Stimulated activated naive CD8-positive, alpha-beta T cell treated with anti-CD3 and anti-CD28 coated beads, Interleukin-15, Interleukin-2, amounts not matched to agents 100 ng/mL and 50 ng/mL, for 24 hours (primary cell): ENCODE data around the gene PDGFRA.
"Not testable (repeated sequence)": the region's sequence is repeated elsewhere in the genome, so short reads cannot be mapped to it uniquely, and the experiment has no call there.

ENCODE experiments used
- H3K27ac Mint-ChIP-seq: one replicate; pipeline ENCODE4 v1.8.0; 2021; ENCODE audit warnings: mild to moderate bottlenecking, mixed read lengths
- H3K27me3 Mint-ChIP-seq: one replicate; pipeline ENCODE4 v1.8.0; 2021; ENCODE audit warnings: mixed read lengths
- H3K36me3 Mint-ChIP-seq: one replicate; pipeline ENCODE4 v1.8.0; 2021; ENCODE audit warnings: low read depth, mixed read lengths
- H3K4me1 Mint-ChIP-seq: one replicate; pipeline ENCODE4 v1.8.0; 2021; ENCODE audit warnings: low read depth, mixed read lengths
- H3K4me3 Mint-ChIP-seq: one replicate; pipeline ENCODE4 v1.8.0; 2021; ENCODE audit warnings: mild to moderate bottlenecking, mixed read lengths
- H3K9me3 Mint-ChIP-seq: one replicate; pipeline ENCODE4 v1.8.0; 2021; ENCODE audit warnings: mixed read lengths

PDGFRA gene

GRCh38 chr4:54233697-54234496 lies 4.8 kb downstream of the PDGFRA start:
- Mint-ChIP-seq H3K27ac (no peak overlapping the region), H3K36me3 (no peaks in the 10 kb centered on the region), H3K4me1 (peaks cover 29% of the 10 kb centered on the region), H3K9me3 (no peaks in the 10 kb centered on the region), H3K27me3 (peaks cover 55% of the 10 kb centered on the region), H3K4me3 (peak overlapping the region; percentile 74)

GRCh38 chr4:54234497-54235205 lies 5.6 kb downstream of the PDGFRA start:
- Mint-ChIP-seq H3K4me1 (peaks cover 22% of the 10 kb centered on the region), H3K9me3 (no peaks in the 10 kb centered on the region), H3K36me3 (no peaks in the 10 kb centered on the region), H3K27ac (no peak overlapping the region), H3K4me3 (peak overlapping the region; percentile 23), H3K27me3 (peaks cover 48% of the 10 kb centered on the region)

- not testable (repeated sequence) for H3K9me3 Mint-ChIP-seq, H3K27ac Mint-ChIP-seq, H3K36me3 Mint-ChIP-seq, H3K4me3 Mint-ChIP-seq
- peaks cover 14% of the 10 kb centered on the region for H3K4me1 Mint-ChIP-seq
- peaks cover 31% of the 10 kb centered on the region for H3K27me3 Mint-ChIP-seq
Measured at GRCh38 chr4:54236316-54236715, 7.2 kb downstream of the PDGFRA start.

- H3K27me3 Mint-ChIP-seq, result peaks cover 24% of the 10 kb centered on the region
- peaks cover 4% of the 10 kb centered on the region for H3K4me1 Mint-ChIP-seq
- H3K9me3 Mint-ChIP-seq, result no peaks in the 10 kb centered on the region
- no peaks in the 10 kb centered on the region for H3K36me3 Mint-ChIP-seq
- H3K27ac Mint-ChIP-seq, result no peak overlapping the region
- no peak overlapping the region for H3K4me3 Mint-ChIP-seq
Measured at GRCh38 chr4:54237770-54238169, 8.7 kb downstream of the PDGFRA start.

GRCh38 chr4:54238389-54238788 lies 9.3 kb downstream of the PDGFRA start:
- Mint-ChIP-seq H3K4me1 (peaks cover 4% of the 10 kb centered on the region), H3K27ac (no peak overlapping the region), H3K27me3 (peaks cover 28% of the 10 kb centered on the region), H3K36me3 (no peaks in the 10 kb centered on the region), H3K4me3 (no peak overlapping the region), H3K9me3 (no peaks in the 10 kb centered on the region)

- H3K27ac Mint-ChIP-seq, H3K36me3 Mint-ChIP-seq, H3K9me3 Mint-ChIP-seq, H3K4me1 Mint-ChIP-seq, H3K4me3 Mint-ChIP-seq: not testable (repeated sequence)
- H3K27me3 Mint-ChIP-seq, result peaks cover 16% of the 10 kb centered on the region
Measured at GRCh38 chr4:54241268-54241823, 12.3 kb downstream of the PDGFRA start.

- H3K4me1 Mint-ChIP-seq, H3K4me3 Mint-ChIP-seq, H3K36me3 Mint-ChIP-seq, H3K27ac Mint-ChIP-seq, H3K9me3 Mint-ChIP-seq: not testable (repeated sequence)
- H3K27me3 Mint-ChIP-seq, result peaks cover 16% of the 10 kb centered on the region
Measured at GRCh38 chr4:54243541-54243940, 14.4 kb downstream of the PDGFRA start.

- H3K9me3 Mint-ChIP-seq, H3K27me3 Mint-ChIP-seq, H3K27ac Mint-ChIP-seq, H3K4me3 Mint-ChIP-seq, H3K4me1 Mint-ChIP-seq, H3K36me3 Mint-ChIP-seq: not testable (repeated sequence)
Measured at GRCh38 chr4:54252312-54252711, 23.2 kb downstream of the PDGFRA start.

GRCh38 chr4:54254116-54254914 lies 25.2 kb downstream of the PDGFRA start:
- Mint-ChIP-seq H3K4me1 (no peaks in the 10 kb centered on the region), H3K36me3 (no peaks in the 10 kb centered on the region), H3K27me3 (peaks cover 5% of the 10 kb centered on the region), H3K27ac (no peak overlapping the region), H3K4me3 (no peak overlapping the region), H3K9me3 (peaks cover 3% of the 10 kb centered on the region)

- Mint-ChIP-seq H3K4me3 (no peak overlapping the region), H3K27ac (no peak overlapping the region), H3K36me3 (no peaks in the 10 kb centered on the region), H3K27me3 (peaks cover 5% of the 10 kb centered on the region), H3K4me1 (no peaks in the 10 kb centered on the region), H3K9me3 (peaks cover 3% of the 10 kb centered on the region)
Measured at GRCh38 chr4:54254915-54255246, 25.8 kb downstream of the PDGFRA start.

GRCh38 chr4:54255881-54256280 lies 26.8 kb downstream of the PDGFRA start:
- Mint-ChIP-seq H3K4me1 (no peaks in the 10 kb centered on the region), H3K4me3 (no peak overlapping the region), H3K27me3 (peaks cover 5% of the 10 kb centered on the region), H3K27ac (no peak overlapping the region), H3K36me3 (no peaks in the 10 kb centered on the region), H3K9me3 (peaks cover 3% of the 10 kb centered on the region)

GRCh38 chr4:54256491-54257486 lies 27.7 kb downstream of the PDGFRA start:
- peaks cover 3% of the 10 kb centered on the region for H3K9me3 Mint-ChIP-seq
- H3K27ac Mint-ChIP-seq, result no peak overlapping the region

GRCh38 chr4:54265366-54265765 lies 36.3 kb downstream of the PDGFRA start:
- H3K27me3 Mint-ChIP-seq, result peaks cover 7% of the 10 kb centered on the region
- no peak overlapping the region for H3K27ac Mint-ChIP-seq
- no peaks in the 10 kb centered on the region for H3K36me3 Mint-ChIP-seq
- H3K4me3 Mint-ChIP-seq, result no peak overlapping the region
- no peaks in the 10 kb centered on the region for H3K4me1 Mint-ChIP-seq
- no peaks in the 10 kb centered on the region for H3K9me3 Mint-ChIP-seq

More at GRCh38 chr4:54256491-54257486, 27.7 kb downstream of the PDGFRA start:
- Mint-ChIP-seq H3K27me3 (peaks cover 5% of the 10 kb centered on the region), H3K4me3 (no peak overlapping the region), H3K4me1 (no peaks in the 10 kb centered on the region), H3K36me3 (no peaks in the 10 kb centered on the region)

GRCh38 chr4:54268151-54268550 lies 39.1 kb downstream of the PDGFRA start:
- Mint-ChIP-seq H3K4me1 (no peaks in the 10 kb centered on the region), H3K4me3 (no peak overlapping the region), H3K27ac (no peak overlapping the region), H3K9me3 (no peaks in the 10 kb centered on the region), H3K36me3 (no peaks in the 10 kb centered on the region), H3K27me3 (peaks cover 19% of the 10 kb centered on the region)
